ENCODE results near the gene PLXNB2.

GRCh38 chr22:50315289-50316113 is 8.1 kb upstream of the PLXNB2 start:
- TF ChIP-seq CTCF (IDR thresholded peaks at IDR 0.05; ENCODE audit: low read depth, low read length) (no peak), EZH2phosphoT487 (IDR thresholded peaks at IDR 0.05; ENCODE audit: low read depth) (no peak)

Measured in OCI-LY3 (cell line).